NCI-H2196 treated with DMSO at 0.1 percent for 48 hours (cell line): Measurements from ENCODE around the gene FLYWCH1.

Source experiments
- DNase-seq: peaks from one replicate; lab custom pipeline; 2025; ENCODE audit not compliant: unreplicated experiment; lab: John Stamatoyannopoulos, UW

FLYWCH1 gene

DNA sequence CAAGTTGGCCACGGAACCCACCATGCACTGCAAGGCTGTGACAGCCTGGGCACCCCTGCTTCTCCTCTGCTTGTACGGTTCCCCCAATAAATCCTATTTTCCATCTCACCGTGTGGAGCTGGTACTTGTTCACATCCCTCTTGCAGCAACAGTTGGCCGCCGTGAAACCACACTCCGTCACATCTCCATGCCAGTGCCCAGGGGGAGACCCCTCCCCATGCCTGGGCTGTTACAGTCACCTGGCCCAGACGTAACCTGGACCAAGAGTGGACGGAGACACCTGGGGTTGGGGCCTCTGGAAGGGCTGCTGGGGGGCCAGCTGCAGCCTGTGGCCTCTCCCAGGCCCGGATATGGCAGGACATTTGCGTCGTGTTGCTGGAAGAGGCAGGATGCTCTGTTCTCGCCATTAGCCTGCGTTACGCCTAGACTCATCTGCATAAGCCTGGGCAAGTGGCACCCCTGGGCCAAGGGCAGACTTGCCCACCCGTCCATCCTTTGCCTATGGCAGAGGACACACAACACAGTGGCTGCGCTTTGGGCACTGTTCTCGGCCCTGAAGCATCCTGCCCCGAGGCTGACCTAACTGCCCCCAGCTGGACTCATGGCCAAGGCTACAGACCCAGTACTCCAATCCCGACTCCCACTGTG lies 38.1 kb downstream of the FLYWCH1 start:
- no peak for DNase-seq

GRCh38 chr16:2950353-2950724 lies 38.6 kb downstream of the FLYWCH1 start:
- DNase-seq: no peak

GRCh38 chr16:2950773-2951172 lies 39.0 kb downstream of the FLYWCH1 start:
- no peak for DNase-seq

GRCh38 chr16:2952679-2953078 lies 40.9 kb downstream of the FLYWCH1 start:
- peak; percentile 50 for DNase-seq

- no peak for DNase-seq
Measured at GRCh38 chr16:2953706-2954627, 42.2 kb downstream of the FLYWCH1 start.

DNA sequence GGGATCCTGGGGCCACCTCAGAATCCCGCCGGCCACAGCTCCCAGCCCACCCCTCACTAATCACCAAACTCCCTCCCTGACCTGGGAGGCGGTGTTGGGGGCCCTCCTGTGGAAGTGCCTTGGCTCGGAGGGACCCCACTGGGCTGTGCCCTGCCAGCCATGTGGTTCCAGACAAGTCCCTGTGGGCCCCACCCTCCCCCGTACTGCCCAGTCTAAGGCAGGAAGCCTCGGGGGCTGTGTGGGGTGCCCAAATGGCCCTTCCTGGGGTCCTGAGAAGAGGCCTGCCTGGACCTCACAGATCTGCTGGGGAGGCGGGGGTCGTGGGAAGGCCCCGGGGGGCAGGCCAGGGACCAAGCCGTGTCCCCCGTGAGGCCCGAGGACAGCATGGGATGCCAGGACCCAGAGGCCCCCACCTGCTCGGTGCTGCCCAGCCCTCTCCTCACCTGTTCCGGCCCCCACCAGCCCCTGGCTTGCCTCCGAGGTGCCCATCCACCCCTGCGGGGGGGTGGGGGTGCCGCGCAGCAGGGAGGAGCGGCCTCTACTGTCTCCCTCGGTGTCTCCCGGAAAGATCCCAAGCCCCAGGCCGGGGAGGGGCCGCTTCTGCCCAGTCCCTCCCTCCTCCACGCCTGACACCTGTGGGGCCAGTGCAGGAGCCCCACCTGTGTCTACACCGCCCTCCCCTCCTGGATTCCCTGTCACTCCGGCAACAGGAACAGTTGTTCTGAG lies 43.1 kb downstream of the FLYWCH1 start:
- DNase-seq: no peak

GRCh38 chr16:2955438-2955778 lies 43.7 kb downstream of the FLYWCH1 start:
- no peak for DNase-seq

GRCh38 chr16:2955779-2956578 lies 44.2 kb downstream of the FLYWCH1 start:
- DNase-seq: no peak

DNA sequence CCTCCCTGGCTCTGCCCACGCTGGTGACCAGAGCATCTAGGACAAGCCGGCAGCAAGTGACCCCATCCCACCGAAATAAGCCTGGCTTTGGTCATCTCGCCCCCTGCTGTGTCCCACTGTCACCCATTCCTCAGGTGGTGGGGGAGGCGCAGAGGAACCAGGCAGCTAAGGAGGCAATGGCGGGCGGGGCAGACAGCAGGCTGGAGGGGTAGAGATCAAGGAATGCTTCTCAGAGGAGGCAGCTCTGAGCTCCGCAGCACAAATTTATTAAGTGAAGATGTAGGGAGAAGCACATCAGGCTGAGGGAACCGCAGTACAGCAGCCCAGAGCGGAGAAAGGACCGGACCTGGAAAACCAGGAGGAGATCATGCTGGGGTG lies 44.8 kb downstream of the FLYWCH1 start:
- no peak for DNase-seq

DNA sequence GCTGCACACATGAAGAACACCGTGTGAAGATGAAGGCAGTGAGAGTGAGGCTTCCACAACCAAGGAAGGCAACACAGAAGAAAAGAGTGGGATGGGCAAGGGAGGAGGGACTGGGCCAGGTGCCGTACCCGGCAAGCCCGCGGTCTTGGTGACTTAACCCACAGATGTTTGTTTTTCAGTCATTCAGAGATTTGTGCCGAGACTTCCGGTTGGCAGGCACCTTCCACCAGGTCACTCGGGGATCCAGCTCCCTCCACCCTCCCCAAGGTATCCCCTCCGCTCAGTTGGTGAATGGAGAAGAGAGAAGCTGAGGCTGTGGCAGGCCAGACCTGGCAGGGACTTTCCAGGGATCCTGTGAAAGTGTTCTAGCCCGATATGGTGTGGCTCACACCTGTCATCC lies 47.5 kb downstream of the FLYWCH1 start:
- no peak for DNase-seq

DNA sequence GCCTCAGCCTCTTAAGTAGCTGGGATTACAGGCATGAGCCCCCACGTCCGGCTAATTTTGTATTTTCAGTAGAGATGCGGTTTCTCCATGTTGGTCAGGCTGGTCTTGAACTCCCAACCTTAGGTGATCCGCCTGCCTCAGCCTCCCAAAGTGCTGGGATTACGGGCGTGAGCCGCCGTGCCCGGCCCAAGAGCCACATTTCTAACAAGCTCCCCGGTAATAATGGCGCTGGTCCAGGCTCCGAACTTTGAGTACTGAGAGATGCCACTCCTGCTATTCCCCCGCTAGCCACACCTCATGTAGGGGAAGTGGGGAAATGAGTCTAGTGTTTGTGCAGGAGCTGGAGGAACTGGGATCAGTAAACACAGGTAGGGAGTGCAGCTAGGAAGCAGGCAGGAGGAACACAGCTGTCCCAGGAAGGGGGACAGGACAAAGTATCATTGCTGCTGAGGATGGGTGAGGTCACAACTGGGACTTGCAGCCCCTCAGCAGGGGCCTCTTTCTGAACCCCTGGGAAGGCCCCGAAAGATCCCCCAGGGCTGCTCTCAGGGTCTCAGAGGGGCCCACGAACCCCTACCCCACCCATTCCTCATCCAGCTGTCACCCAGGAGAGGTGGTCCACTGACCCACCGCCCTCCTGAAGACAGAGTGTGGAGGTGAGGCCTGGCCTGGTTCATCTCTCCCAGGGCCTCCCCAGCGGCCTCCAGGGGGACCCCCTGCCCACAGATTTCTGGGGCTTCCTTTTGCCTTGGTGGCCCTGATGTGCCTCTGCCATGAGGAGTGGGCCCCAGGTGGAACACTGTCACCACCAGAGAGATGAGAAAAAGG lies 48.7 kb downstream of the FLYWCH1 start:
- DNase-seq: no peak

DNA sequence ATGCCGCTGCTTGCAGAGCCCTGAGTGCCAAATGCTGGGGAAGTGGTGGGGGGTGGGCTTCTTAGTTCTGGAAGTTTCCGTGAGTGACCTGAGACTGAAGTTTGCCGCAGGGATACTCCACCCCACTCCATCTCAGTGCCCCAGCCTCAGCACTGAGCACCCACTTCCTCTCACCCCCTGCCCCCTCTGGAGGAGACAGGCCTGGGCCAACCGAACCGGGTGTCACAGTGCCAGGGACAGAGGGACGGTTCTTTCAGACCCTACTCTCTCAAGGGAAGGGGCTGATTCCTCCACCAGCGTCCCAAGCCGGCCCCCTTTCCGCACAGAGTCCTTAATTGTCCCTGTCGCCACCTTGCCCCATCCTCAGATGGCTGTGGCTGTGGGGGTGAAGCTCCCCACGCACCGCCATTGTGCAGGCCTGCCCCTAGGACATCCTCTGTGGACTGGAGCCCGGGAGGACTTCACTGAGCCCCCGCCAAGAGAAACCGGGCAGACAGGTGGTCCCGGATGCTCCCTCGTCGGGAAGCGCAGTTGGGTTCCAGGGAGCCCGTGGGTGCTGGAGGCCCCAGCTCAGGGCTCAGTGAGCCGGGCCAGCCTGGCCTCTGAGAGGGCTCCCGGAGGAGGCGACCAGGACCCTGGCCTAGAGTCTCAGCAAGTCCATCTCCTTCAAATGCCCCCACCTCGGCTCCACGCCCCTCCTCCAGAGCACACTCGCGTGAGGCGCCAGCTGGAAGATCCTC lies 50.8 kb downstream of the FLYWCH1 start:
- no peak for DNase-seq

DNA sequence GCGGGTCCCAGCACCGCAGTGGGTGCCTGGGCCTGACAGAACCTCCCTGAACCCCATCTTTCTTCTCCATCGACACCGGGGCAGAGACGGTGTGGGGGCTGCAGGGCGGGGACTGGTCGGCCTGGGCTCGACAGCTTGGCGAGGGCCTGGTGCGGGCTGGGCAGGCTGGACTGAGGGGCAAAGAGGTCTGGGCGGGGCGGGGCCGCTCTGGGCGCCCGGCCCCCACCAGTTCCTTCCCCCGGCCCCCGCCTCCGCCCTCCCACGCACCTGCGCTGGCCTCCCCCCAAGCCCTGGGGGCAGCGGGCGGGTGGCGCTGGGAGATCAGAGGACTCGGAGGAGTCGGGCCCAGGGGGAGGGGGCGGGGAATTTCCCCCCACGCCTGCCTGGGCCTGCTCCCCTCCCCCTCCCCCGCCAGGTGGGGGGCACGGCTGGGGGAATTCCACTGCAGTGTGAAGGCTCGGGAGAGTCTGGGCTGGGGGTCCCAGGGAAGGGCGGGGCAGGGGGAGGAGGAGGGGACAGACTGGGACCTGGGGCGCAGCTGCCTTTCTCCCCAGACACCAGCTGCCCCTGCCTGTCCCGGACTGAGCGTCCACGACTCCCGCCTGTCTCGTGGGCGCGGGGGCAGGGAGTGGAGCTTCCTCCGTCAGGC lies 51.5 kb downstream of the FLYWCH1 start:
- DNase-seq: no peak

DNA sequence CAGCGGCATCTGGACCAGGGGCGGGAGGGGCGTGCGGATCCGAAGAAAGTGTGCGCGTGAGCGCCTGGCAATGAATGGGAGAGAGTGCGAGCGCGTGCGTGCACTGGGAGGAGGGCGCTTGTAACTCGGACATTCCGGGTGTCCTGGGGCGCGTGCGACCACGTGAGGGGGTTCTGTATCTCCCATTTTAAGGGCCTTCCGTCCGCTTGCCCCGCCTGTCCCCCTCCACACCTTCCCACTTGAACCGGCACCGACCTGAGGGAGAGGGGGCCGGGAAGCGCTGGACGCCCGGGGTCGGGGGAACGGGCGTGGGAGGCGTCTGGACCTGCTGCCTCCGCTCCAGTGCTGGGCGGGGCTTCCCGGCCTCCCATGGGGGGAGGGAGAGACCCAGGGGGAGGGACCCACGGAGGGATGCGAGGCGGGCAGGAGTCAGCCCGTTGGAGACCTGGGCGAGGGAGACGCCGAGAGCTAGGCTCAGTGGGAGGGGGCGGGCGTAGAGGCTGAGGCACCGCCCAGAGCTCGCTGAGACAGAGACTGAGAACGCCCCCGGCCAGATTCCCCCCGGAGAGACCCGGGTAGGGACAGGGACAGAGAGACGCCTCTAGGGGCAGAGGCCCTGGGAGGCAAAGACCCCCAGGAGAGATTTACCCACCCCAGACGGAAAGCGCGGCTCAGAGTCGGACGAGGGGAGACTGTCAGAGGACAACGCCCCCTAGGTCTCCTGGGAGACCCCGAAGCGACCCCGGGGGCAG lies 52.2 kb downstream of the FLYWCH1 start, which contains the start of gene KREMEN2:
Gene KREMEN2, plus strand, starts transcription at position 553 of the 752 bp plus-strand sequence. CDS start 246 bp downstream, outside the sequence.
- peak; percentile 69 for DNase-seq

DNA sequence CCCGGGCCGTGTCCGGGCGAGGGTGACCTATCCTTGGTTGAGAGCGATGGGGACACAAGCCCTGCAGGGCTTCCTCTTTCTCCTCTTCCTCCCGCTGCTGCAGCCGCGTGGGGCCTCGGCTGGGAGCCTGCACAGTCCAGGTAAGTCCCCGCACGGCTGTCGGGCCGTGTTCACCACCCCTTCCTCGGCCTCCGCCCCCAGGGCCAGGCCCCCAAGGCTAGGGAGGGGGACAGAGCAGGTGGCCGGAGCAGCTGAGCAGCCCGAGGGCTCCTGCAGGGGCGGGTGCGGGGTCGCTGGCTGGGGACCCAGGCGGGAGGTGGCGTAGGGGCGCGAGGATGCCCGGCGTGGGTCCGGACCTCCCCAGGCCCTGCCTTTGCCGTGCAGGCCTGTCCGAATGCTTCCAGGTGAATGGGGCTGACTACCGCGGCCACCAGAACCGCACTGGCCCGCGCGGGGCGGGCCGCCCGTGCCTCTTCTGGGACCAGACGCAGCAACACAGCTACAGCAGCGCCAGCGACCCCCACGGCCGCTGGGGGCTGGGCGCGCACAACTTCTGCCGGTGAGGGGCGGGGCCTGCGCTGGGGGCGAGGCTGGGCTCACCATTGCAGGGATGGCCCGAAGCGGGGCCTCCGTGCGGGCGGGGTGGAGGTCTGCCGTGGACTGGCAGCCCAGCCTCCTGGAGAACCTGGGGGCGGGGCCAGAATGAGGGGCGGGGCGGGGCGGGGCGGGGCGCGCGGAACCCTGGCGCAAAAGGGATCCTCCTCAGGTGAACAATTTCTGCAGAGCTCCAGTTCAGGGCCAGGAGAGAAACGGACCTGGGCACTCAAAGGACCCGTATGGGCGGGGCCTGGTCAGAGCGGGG lies 53.0 kb downstream of the FLYWCH1 start:
- peak; percentile 57 for DNase-seq

DNA sequence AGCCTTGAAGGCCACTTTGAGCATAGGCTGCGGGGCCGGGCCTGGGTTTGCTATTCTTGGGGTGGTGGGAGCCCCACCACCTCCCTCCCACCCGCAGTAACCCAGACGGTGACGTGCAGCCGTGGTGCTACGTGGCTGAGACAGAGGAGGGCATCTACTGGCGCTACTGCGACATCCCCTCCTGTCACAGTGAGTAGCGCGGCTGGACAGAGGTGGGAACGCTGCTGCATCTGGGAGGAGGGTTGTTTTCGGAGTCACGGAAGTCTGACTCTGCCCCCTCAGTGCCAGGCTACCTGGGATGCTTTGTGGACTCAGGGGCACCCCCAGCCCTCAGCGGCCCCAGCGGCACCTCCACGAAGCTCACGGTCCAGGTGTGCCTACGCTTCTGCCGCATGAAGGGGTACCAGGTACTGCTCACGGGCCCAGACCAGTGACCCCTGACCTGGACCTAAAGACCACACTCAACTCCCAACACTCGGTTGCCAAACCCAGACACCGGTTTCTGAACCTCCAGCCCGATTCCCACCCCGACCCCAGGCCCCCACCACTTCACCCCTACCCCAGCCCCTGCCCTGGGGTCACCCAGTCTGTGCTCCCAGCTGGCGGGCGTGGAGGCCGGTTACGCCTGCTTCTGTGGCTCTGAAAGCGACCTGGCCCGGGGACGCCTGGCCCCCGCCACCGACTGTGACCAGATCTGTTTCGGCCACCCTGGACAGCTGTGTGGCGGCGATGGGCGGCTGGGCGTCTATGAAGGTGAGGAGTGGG lies 54.5 kb downstream of the FLYWCH1 start:
- DNase-seq: no peak

- no peak for DNase-seq
Measured at GRCh38 chr16:2966808-2967191, 55.1 kb downstream of the FLYWCH1 start.
